ENCODE data around the gene DHX57.
"Not testable (repeated sequence)": the region's sequence is repeated elsewhere in the genome, so short reads cannot be mapped to it uniquely, and the experiment has no call there.

The DHX57 gene

DNA sequence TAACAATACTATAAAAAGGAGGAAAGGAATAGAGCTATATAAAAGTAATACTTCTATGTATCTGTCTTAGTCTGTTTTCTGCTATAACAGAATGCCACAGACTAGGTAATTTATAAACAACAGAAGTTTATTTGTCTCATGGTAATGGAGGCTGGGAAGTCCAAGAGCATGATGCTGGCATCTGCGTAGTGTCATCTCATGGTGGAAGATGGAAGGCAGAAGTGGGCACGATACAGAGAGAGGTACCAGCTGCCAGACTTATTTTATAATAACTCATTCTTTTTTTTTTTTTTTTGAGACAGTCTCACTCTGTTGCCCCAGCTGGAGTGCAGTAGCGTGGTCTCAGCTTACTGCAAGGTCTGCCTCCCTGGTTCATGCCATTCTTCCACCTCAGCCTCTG, 4.3 kb downstream of the DHX57 start:
- no peak for DNase-seq (ENCODE audit: low spot score)

DNA sequence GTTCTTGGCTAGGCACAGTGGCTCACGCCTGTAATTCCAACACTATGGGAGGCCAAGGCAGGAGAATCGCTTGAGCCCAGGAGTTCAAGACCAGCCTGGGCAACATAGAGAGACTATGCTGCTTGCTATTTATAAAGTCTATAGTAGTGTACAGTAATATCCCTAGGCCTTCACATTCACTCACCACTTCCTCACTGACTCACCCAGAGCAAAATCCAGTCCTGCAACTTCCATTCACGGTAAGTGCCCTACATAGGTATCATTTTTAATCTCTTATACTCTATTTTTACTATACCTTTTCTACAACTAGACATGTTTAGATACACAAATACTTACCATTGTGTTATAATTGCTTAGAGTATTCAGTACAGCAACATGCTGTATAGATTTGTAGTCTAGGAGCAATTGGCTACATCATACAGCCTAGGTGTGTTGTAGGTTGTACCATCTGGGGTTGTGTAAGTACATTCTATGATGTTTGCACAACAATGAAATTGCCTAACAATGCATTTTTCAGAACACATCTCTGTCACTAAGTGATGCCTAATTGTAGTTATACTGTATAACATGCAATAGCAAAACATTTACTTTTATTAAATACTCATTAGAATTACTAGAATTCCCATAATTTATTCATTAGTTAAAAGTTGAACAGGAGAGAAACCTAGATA, 8.8 kb downstream of the DHX57 start:
- DNase-seq (ENCODE audit: low spot score), result no peak

DNA sequence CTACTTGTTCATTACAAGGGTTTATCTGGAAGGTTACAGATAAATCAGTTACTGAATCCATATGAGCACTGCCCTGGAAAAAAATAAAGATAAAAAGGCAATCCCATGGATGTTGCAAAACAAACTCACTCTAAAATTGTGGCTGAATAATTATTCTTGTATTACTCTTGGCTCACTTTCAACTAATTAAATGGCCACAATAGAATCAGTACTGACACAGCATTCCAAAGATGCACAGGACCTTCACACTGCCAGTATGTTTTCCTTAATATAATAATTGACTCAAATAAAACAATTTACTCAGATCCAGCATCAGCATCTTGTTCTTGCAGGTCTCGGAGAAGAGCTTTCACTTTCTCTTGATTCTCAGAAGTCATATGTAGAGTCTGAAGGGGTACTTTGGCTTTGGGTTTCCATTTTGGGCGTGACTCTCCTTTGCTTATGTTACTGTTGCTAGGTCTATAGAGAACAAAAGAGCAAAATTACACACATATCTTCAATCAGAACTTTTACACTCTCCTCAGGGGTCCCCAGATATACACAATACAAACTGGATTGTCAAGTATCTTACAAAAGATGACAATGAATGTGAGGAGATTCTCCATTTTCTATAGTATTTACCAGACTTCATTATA, 12.6 kb downstream of the DHX57 start:
- DNase-seq (ENCODE audit: low spot score), result peak; percentile 2

DNA sequence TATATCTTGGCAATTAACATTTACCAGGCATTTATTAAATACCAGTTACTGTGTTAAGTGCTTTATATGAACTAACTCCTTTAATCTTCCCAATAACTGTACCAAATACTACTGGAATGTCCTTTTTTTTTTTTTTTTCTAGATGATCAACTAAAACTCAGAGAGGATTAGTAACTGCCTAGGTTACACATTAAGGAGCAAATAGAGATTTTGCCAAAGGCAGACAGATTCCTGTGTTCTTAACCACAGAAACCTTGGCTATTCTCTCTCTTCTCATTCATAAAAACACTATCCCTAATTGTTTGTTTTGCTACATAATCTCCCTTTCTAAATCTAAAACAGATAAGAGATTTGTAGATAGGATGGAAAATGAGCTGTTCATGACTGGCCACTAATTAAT, 13.3 kb downstream of the DHX57 start:
- no peak for DNase-seq (ENCODE audit: low spot score)

DNA sequence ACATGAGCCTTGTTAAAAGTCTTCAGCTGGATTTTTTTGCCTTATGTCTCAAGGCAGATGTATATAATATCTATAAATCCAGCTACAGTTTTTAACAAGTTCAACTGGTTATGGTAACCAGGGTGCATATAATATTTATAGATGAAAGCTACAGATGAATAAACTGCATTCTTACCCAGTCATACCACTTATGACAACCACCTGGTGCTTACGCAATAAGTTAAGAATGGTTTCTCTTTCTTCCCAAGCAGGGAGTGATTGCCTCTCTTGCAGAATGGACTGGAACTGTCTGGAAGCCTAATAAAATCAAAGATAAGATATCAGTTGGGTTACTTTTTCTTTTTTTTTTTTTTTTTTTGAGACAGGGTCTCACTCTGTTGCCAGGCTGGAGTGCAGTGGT, 19.6 kb downstream of the DHX57 start:
- DNase-seq (ENCODE audit: low spot score), result no peak

DNA sequence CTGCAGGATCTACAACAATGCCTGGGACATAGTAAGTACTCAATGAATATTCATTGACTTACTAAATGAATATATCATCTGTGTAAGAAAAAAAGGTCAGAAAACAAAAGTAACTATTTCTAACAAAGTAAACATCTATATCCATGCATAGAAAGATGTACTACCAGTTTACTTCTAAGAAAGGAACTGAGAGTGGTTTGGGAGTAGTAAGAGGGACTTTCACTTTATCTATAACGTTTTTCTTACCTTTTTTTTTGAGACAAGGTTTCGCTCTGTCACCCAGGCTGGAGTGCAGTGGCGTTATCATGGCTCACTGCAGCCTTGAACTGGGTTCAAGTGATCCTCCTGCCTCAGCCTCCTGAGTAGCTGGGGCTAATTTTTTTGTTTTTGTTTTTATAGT, 25.7 kb downstream of the DHX57 start:
- DNase-seq (ENCODE audit: low spot score), result no peak

DNA sequence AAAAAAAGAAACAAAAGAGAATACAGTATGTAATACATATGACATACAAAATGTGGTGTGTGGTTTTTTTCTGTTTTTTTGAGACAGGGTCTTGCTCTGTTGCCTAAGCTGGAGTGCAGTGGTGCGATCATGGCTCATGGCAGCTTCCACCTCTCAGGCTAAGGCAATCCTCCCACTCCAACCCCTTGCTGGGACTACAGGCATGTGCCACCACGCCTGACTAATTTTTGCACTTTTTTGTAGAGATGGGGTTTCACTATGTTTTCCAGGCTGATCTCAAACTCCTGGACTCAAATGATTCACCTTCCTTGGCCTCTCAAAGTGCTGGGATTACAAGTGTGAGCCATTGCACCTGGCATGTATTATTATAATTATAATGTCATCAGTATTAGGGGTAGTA, 38.9 kb downstream of the DHX57 start:
- no peak for DNase-seq (ENCODE audit: low spot score)

DNA sequence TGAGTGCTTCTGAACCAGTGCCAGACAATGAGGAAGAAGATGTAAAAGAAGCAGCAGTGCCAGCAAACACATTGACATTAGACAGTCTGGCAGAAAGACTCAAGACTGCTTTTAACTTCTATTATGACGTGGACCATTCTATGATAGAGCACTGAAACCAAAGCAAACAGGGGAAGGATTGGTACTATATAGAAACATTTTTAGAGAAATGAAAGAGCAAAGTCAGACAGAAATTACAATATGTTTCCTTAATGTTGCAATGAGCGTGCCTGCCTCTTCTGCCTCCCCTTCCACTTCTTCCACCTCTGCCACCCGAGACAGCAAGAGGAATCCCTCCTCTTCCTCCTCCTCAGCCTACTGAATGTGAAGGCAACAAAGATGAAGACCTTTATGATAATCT, 39.7 kb downstream of the DHX57 start:
- peak; percentile 2 for DNase-seq (ENCODE audit: low spot score)

DNA sequence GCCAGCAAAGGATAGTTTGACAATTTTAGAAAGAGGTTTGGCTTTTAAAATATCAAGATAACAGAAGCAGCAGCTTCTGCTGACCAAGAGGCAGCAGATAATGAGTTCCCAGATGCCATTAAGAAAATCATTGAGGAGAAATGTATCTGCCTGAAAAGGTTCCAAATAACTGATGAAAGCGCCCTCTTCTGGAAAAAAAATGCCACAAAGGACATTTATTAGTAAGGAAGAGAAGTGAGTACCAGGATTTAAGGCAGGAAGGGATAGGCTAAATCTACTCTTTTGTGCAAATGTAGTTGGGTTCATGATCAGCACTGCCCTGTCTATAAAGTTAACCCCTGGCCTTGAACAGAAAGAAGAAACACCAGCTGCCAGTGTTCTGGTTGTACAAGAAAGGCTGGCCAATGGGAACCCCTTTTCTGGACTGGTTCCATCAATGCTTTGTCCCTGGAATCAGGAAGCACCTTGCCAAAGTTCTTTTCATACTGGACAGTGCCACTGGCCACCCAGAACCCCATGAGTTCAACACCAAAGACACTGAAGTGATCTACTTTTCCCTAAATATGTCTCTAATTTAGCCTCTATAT, 40.6 kb downstream of the DHX57 start:
- DNase-seq (ENCODE audit: low spot score), result peak; percentile 17

DNA sequence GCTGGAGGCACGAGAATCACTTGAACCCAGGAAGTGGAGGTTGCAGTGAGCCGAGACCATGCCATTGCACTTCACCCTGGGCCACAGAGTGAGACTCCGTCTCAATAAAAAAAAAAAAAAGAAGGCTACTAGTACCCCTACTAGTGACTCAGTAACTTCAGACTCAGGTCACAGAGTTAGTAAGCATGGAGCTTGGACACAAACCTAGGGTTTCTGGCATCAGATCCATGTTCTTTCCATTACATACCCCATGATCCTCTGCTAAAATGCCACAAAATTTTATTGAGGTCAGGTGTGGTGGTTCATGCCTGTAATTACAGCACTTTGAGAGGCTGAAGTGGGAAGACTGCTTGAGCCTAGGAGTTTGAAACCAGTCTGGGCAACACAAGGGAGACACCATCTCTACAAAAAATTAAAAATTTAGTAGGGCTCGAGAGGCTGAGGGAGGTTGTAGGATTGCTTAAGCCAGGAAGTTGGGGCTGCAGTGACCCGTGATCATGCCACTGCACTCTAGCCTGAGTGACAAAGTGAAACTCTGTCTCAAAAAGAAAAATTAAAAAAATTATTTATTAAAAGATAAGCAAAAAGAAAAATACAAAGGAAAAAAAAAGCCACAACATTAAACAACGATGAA, 45.1 kb downstream of the DHX57 start:
- DNase-seq (ENCODE audit: low spot score), result no peak

DNA sequence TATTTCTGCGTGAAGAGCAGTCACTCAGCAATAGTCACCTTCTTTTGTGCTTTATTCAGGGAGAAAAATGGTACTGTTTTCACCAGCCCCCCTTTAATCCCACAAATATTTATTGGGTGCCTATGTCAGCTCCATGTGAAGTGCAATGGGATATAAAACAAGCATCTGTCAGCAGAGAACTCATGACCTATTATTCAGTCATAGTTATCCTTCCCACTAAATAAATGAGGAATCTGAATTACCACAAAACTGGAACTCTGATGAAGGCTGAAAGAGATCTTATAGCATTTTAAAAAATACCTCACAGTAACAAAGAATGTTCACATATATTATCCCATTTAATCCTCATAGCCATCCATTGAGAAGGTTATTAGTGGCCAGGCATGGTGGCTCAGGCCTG, 45.8 kb downstream of the DHX57 start:
- DNase-seq (ENCODE audit: low spot score), result no peak

DNA sequence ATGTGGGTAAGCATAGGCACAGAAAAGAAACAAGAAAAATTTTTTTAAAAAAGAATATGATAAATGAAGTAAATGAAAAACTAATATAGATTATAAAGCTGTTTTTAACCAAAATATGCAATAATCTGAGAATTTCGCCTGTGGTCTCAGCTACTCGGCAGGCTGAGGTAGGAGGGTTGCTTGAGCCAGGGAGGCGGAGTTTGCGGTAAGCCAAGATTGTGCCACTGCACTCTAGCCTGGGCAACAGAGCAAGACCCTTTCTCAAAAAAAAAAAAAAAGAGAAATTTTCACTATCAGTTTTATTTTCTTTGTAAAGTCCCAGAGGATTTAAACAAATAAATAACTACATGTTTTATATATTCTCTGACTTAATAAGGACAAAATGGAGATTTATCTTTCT, 47.3 kb downstream of the DHX57 start:
- DNase-seq (ENCODE audit: low spot score), result no peak

DNA sequence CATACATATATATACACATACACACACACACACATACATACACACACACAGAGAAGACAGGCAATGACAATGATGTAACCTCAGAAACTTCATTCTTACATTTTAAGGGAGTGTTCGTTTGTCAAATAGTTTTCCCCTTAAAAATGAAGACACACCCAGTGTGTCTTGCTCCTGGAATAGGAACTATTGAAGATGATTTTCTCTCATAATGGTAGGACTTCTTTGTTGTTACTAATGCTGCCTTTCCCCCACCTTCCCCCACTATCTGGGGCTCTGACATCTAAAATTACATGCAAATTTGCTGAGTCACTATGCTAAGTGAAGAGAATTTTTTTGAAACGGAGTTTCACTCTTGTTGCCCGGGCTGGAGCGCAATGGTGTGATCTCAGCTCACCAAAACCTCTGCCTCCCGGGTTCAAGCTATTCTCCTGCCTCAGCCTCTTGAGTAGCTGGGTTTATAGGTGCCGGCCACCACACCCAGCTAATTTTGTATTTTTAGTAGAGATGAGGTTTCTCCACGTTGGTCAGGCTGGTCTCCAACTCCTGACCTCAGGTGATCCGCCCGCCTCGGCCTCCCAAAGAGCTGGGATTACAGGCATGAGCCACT, 48.1 kb downstream of the DHX57 start:
- DNase-seq (ENCODE audit: low spot score), result not testable (repeated sequence)

DNA sequence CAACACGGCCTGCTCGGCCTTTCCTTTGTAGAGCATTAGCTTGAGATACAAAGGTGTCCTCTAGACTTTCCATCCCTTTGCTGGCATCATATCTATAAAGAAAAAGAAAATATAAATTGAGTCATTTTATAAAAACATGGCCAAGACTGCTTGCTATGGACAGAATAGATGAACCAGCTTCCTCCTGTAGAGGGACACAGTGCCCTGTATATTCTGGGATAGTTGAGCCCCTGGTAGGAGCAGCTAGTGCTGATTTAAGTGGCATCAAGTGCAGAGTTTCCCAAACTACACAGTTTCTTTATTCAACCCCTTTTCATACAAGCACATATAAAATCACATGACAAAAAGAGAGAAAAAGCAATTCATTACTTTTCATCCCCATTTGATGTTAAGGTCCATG, 49.8 kb downstream of the DHX57 start:
- DNase-seq (ENCODE audit: low spot score), result no peak

DNA sequence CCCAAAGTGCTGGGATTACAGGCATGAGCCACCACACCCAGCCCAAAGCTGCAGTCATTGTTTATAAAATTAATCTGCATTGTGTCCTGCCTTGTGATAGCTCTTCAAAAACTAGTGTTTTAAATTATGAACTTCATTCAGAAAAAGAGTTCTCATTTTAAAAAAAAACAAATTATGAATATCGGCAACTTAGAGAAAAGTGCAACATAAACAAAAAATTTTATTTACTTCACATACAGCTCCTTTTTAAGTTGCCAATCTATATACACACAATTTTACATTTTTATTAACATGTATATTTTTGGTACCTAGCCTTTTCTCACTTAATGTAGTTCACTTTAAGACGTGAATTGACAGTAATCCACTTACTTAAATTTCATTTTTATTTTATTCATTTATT, 50.8 kb downstream of the DHX57 start:
- no peak for DNase-seq (ENCODE audit: low spot score)

DNA sequence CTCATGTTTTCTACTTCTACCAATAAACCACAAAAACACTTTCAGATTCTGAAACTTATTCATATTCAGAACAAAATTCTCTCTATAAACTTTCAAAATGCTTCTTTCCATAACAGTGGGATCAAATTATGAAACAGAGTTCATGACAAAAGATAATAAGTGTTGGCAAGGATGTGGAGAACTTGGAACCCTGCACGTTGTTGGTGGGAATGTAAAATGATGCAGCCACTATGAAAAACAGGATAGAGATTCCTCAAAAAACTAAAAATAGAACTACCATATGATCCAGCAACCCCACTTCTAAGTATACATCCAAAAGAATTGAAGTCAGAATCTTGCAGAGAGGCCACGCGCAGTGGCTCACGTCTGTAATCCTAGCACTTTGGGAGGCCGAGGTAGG, 52.3 kb downstream of the DHX57 start:
- no peak for DNase-seq (ENCODE audit: low spot score)

DNA sequence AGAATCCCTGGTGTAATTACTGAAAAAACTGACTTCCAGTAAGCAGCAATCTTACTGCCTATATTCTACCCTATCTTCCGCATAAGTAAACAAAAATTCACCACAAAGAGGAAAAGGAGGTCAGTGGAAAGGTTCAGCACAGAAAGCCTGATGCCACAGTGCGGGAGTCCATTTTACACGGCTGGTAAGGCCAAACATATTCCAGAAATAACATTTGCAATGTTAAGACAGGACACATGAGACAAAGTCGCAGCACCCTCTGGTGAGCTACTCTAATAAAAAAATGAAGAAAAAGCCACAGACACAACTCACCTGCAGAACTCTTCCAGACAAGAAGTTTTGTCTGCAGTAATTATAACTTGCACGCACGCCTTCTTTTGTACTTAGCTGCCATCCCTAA, 57.2 kb downstream of the DHX57 start:
- no peak for DNase-seq (ENCODE audit: low spot score)

DNA sequence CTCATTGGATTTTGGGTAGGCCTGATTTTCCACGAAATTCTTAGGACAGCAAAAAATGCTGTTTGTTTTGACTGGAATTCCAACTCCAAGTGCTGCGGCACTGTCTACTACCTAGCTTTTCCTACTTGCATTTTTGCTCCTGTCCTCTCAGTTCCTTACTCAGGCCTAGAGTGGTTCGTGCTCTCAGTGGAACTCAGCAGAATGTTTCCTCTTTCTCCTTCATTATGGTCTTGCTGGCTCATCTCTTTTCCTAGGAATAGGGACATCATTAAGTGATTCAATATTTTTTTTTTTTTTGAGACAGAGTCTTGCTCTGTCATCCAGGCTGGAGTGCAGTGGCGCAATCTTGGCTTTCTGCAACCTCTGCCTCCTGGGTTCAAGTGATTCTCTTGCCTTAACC, 59.8 kb downstream of the DHX57 start:
- no peak for DNase-seq (ENCODE audit: low spot score)

DNA sequence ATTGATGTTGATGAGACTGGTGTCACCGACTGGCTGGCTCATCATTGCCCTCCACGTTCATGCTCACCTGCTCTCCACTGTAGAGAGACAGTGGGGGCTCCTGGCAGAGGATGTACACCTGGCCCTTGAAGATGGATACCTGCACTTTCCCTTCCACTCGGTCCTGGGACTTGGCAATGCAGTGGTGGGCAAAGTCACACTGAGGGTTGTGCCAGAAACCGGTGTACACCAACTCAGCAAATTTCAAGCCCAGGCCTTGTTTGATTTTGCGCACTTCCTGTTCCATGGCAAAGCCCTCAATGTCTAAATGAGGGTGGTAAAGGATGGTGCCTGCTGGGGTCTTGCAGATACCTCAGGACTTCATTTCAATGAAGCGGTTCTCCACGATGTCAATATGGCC, 65.2 kb downstream of the DHX57 start:
- DNase-seq (ENCODE audit: low spot score), result no peak

DNA sequence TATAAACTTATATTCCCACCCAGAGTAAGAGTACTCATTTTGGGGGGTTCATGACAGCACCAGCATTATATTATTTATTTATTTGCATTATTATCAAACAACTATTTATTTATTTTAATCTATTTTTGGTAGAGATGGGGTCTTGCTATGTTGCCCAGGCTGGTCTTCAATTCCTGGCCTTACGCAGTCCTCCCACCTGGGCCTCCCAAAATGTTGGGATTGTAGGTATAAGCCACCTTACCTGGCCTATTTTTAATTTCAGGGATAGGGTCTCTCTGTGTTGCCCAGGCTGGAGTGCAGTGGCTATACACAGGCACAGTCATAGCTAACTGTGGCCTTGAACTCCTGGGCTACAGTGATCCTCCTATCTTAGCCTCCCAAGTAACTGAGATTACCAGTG, 67.1 kb downstream of the DHX57 start:
- DNase-seq (ENCODE audit: low spot score), result no peak

DNA sequence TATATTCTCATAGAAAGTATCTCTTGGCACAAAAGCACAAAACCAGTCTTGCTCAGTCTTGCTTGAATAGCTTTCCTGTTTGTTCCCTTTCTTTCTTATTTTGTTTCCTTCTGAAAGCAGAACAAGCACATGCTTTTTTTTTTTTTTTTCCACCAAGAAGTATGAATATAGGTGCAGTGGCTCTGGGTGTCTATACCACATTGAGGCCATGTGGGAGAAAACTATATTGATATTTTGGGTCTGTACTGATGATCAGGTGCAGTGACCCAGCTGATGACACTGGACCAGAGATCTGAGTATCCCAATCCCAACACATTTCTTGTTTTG, 69.0 kb downstream of the DHX57 start:
- DNase-seq (ENCODE audit: low spot score), result no peak

DNA sequence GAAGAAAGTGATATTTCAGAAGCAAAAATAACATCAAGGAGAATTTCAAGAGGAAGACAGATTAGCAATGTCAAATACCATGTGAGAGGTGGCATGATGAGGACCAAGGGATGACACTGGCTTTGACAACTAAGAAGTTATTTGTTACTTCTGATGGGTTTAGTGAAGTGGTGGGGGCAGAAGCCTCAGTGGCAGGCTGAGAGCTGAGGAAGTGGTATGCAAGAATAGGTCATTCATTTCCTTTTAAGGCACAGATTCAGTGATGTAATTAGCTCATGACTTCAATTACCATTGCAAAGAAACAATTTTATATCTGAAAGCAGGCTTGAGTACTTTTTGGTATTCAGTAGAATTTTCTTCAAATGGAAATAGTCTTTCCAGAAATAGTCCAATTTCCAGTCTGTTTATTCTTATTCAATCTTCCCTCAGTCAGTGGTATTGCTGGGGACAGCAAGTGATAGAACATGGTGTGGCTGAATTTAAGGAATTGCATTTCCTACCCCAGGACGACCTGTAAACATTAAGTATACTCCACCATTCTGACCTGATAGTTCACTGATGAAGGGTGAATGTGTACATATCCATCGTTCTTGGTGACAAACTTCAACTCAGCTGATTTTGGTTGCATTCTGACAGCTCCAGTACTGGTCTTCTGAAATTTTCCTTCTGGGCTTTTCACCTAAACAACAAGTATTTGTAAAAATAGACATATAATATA, 69.6 kb downstream of the DHX57 start:
- no peak for DNase-seq (ENCODE audit: low spot score)

DNA sequence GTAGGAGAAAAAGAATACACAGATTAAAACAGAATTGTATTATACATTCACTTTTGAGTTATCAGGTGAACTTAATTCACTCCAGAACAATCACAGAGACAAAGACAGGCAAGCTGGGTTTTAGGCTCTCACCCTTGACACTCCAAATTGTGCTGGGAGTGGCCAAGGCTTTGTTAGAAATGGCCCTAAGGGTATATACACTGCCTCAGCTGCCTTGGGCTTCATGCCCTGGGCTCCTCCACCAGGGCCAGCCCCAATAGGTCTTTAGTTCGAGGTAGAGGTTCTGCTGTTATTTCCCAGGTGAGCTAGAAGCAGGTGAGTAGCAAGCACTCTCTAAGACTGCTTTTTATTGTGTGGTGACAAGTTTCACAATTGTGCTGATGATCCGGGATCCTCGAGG, 77.8 kb downstream of the DHX57 start:
- no peak for DNase-seq (ENCODE audit: low spot score)
